Naive thymus-derived CD8-positive, alpha-beta T cell (primary cell): Measurements from ENCODE around the gene OPN1MW. TPM values are rescaled to one million over a fixed set of nuclear protein-coding genes. Genes with fewer than 3 reads are reported as not detected.
"Not testable (repeated sequence)": the region's sequence is repeated elsewhere in the genome, so short reads cannot be mapped to it uniquely, and the experiment has no call there.

Experiments
- ATAC-seq, 2 donors: fragments of 150-1000 bp; cut with Tn5 transposase in 1 of 2; sonication (Bioruptor Pico), chemical (Tn5 transposase) in 1 of 2; 1 replicate in 1 of 2; 2 replicates in 1 of 2; pipeline ENCODE4 v1.10.0; 2021; ENCODE audit warnings: mild to moderate bottlenecking in 2 of 2, moderate library complexity in 2 of 2
- POLR2A ChIA-PET: fragments of 350-600 bp; sonication (Branson Sonifier 250); formaldehyde crosslinking; loops from one replicate; lab custom pipeline; 2021; ENCODE audit warnings: antibody characterized with exemption; lab: Charles Lee
- DNase-seq, 10 donors: peaks; one replicate each; pipeline versions ENCODE4 v3.0.0 to v3.0.0-alpha.2; 2020 to 2022
- H3K27ac Mint-ChIP-seq, 10 donors: one replicate each; pipeline ENCODE4 v1.8.0; 2020 to 2022; ENCODE audit warnings: mild to moderate bottlenecking in 10 of 10, mixed read lengths in 10 of 10, moderate library complexity in 4 of 10, inconsistent platforms in 1 of 10
- H3K27me3 Mint-ChIP-seq, 5 donors: one replicate each; pipeline ENCODE4 v1.8.0; 2021 to 2022; ENCODE audit warnings: mixed read lengths in 5 of 5
- H3K36me3 Mint-ChIP-seq, 3 donors: one replicate each; pipeline ENCODE4 v1.8.0; 2020 to 2022; ENCODE audit warnings: mixed read lengths in 3 of 3, mild to moderate bottlenecking in 2 of 3, inconsistent platforms in 1 of 3
- H3K4me1 Mint-ChIP-seq, 4 donors: one replicate each; pipeline ENCODE4 v1.8.0; 2021 to 2022; ENCODE audit warnings: mixed read lengths in 4 of 4
- H3K4me3 Mint-ChIP-seq, 10 donors: one replicate each; pipeline ENCODE4 v1.8.0; 2020 to 2022; ENCODE audit warnings: mild to moderate bottlenecking in 10 of 10, mixed read lengths in 10 of 10, moderate library complexity in 6 of 10, inconsistent platforms in 1 of 10
- H3K9me3 Mint-ChIP-seq, 9 donors: one replicate each; pipeline ENCODE4 v1.8.0; 2020 to 2022; ENCODE audit warnings: mixed read lengths in 9 of 9, mild to moderate bottlenecking in 3 of 9, inconsistent platforms in 1 of 9, moderate library complexity in 1 of 9
- polyA plus RNA-seq, 3 donors: library from polyadenylated mRNA; unstranded; fragments of 300-500 nt; fragmentation: Illumina TruSeq; gene quantifications; one replicate each; pipeline ENCODE4 v1.2.3, GENCODE V29; 2021
- total RNA-seq, 8 experiments: library from RNA in 2 of 8; stranded (reverse) in 2 of 8; gene quantifications; one replicate each; pipeline ENCODE4 v1.2.3 and lab custom pipeline; 2021 to 2026

Gene OPN1MW
- total and polyA plus RNA-seq, 5 experiments from 2014 or later, result not detected

- not testable (repeated sequence) for H3K27ac Mint-ChIP-seq, H3K4me3 Mint-ChIP-seq, H3K9me3 Mint-ChIP-seq
Measured at GRCh38 chrX:154159345-154159744, 23.1 kb upstream of the OPN1MW start.

GRCh38 chrX:154164902-154165301 is 17.5 kb upstream of the OPN1MW start:
- H3K4me1 Mint-ChIP-seq, H3K9me3 Mint-ChIP-seq, H3K27ac Mint-ChIP-seq, DNase-seq, POLR2A ChIA-PET, H3K4me3 Mint-ChIP-seq, ATAC-seq, H3K27me3 Mint-ChIP-seq, H3K36me3 Mint-ChIP-seq: not testable (repeated sequence)

More at GRCh38 chrX:154159345-154159744, 23.1 kb upstream of the OPN1MW start:
- POLR2A ChIA-PET, H3K27me3 Mint-ChIP-seq, H3K36me3 Mint-ChIP-seq, DNase-seq, H3K4me1 Mint-ChIP-seq: not testable (repeated sequence)
- peak in 1 of 2 donors; percentile 37 for ATAC-seq

- H3K27ac Mint-ChIP-seq, DNase-seq, H3K4me1 Mint-ChIP-seq, POLR2A ChIA-PET, H3K36me3 Mint-ChIP-seq, ATAC-seq, H3K4me3 Mint-ChIP-seq, H3K9me3 Mint-ChIP-seq, H3K27me3 Mint-ChIP-seq: not testable (repeated sequence)
Measured at GRCh38 chrX:154168384-154168783, 14.0 kb upstream of the OPN1MW start.

- H3K27ac Mint-ChIP-seq, DNase-seq, H3K4me1 Mint-ChIP-seq, POLR2A ChIA-PET, H3K27me3 Mint-ChIP-seq, H3K9me3 Mint-ChIP-seq, H3K4me3 Mint-ChIP-seq, H3K36me3 Mint-ChIP-seq: not testable (repeated sequence)
- peak; percentile 97 to 98 for ATAC-seq
Measured at GRCh38 chrX:154172535-154172943, 9.9 kb upstream of the OPN1MW start.

- not testable (repeated sequence) for H3K27ac Mint-ChIP-seq
Measured at GRCh38 chrX:154174356-154174755, 8.0 kb upstream of the OPN1MW start.

GRCh38 chrX:154183794-154184193 is 1.4 kb downstream of the OPN1MW start:
- H3K27me3 Mint-ChIP-seq, H3K9me3 Mint-ChIP-seq, H3K36me3 Mint-ChIP-seq, H3K4me3 Mint-ChIP-seq, H3K4me1 Mint-ChIP-seq, DNase-seq, POLR2A ChIA-PET, ATAC-seq, H3K27ac Mint-ChIP-seq: not testable (repeated sequence)

More at GRCh38 chrX:154174356-154174755, 8.0 kb upstream of the OPN1MW start:
- H3K4me3 Mint-ChIP-seq, H3K9me3 Mint-ChIP-seq, DNase-seq, H3K4me1 Mint-ChIP-seq, H3K36me3 Mint-ChIP-seq, ATAC-seq, H3K27me3 Mint-ChIP-seq, POLR2A ChIA-PET: not testable (repeated sequence)

GRCh38 chrX:154192846-154193245 is 10.4 kb downstream of the OPN1MW start:
- POLR2A ChIA-PET, result not testable (repeated sequence)

GRCh38 chrX:154194316-154194715 is 11.9 kb downstream of the OPN1MW start:
- H3K27ac Mint-ChIP-seq, H3K4me3 Mint-ChIP-seq, H3K27me3 Mint-ChIP-seq, POLR2A ChIA-PET, H3K4me1 Mint-ChIP-seq, H3K9me3 Mint-ChIP-seq, ATAC-seq, DNase-seq, H3K36me3 Mint-ChIP-seq: not testable (repeated sequence)

More at GRCh38 chrX:154192846-154193245, 10.4 kb downstream of the OPN1MW start:
- not testable (repeated sequence) for H3K4me1 Mint-ChIP-seq, H3K4me3 Mint-ChIP-seq, H3K36me3 Mint-ChIP-seq, H3K27ac Mint-ChIP-seq, ATAC-seq, H3K9me3 Mint-ChIP-seq, H3K27me3 Mint-ChIP-seq, DNase-seq

GRCh38 chrX:154196466-154196865 is 14.1 kb downstream of the OPN1MW start:
- DNase-seq, H3K27ac Mint-ChIP-seq, H3K27me3 Mint-ChIP-seq, H3K4me3 Mint-ChIP-seq, H3K9me3 Mint-ChIP-seq, H3K36me3 Mint-ChIP-seq, ATAC-seq, POLR2A ChIA-PET, H3K4me1 Mint-ChIP-seq: not testable (repeated sequence)

GRCh38 chrX:154209670-154210418 is 27.4 kb downstream of the OPN1MW start:
- H3K4me3 Mint-ChIP-seq, POLR2A ChIA-PET, H3K27ac Mint-ChIP-seq, H3K27me3 Mint-ChIP-seq, H3K36me3 Mint-ChIP-seq, DNase-seq, H3K4me1 Mint-ChIP-seq, H3K9me3 Mint-ChIP-seq: not testable (repeated sequence)
- peak; percentile 97 to 98 for ATAC-seq

- H3K9me3 Mint-ChIP-seq, POLR2A ChIA-PET, H3K27me3 Mint-ChIP-seq, H3K4me1 Mint-ChIP-seq, H3K36me3 Mint-ChIP-seq, DNase-seq, H3K4me3 Mint-ChIP-seq, ATAC-seq: not testable (repeated sequence)
- peak overlapping the region in 1 of 10 donors; percentile 68 for H3K27ac Mint-ChIP-seq
Measured at GRCh38 chrX:154211057-154211456, 28.7 kb downstream of the OPN1MW start.

GRCh38 chrX:154211499-154211898 is 29.1 kb downstream of the OPN1MW start:
- H3K9me3 Mint-ChIP-seq, H3K4me1 Mint-ChIP-seq, H3K27ac Mint-ChIP-seq, DNase-seq, H3K27me3 Mint-ChIP-seq, H3K4me3 Mint-ChIP-seq, H3K36me3 Mint-ChIP-seq, POLR2A ChIA-PET, ATAC-seq: not testable (repeated sequence)

- POLR2A ChIA-PET, H3K36me3 Mint-ChIP-seq: not testable (repeated sequence)
Measured at GRCh38 chrX:154219456-154219855, 37.1 kb downstream of the OPN1MW start, which contains the start of gene OPN1MW2. OPN1MW2 (plus strand) TSS chrX:154219756; CDS start chrX:154219816, 60 bp downstream.

GRCh38 chrX:154225292-154225691 is 42.9 kb downstream of the OPN1MW start:
- DNase-seq, H3K36me3 Mint-ChIP-seq, ATAC-seq, H3K27ac Mint-ChIP-seq, H3K4me3 Mint-ChIP-seq, H3K4me1 Mint-ChIP-seq, H3K9me3 Mint-ChIP-seq, POLR2A ChIA-PET, H3K27me3 Mint-ChIP-seq: not testable (repeated sequence)

More at GRCh38 chrX:154219456-154219855, 37.1 kb downstream of the OPN1MW start, which contains the start of gene OPN1MW2:
- not testable (repeated sequence) for H3K27ac Mint-ChIP-seq, H3K27me3 Mint-ChIP-seq, H3K4me3 Mint-ChIP-seq, DNase-seq, H3K9me3 Mint-ChIP-seq, H3K4me1 Mint-ChIP-seq, ATAC-seq
